ENCODE results near the gene PPP2R5A. TPM values are rescaled to one million over a fixed set of nuclear protein-coding genes. Genes with fewer than 3 reads are reported as not detected.

PPP2R5A gene
- total RNA-seq, 1 experiment from 2014 or later, result 45.2 TPM

- H3K27me3 Mint-ChIP-seq (ENCODE audit: unreplicated experiment), result no peaks in the 10 kb centered on the region
- BruUV-seq (replicated peaks), result no TSS peak
- DNase-seq, result no peak
- intact Hi-C loops (cut with micrococcal nuclease; ENCODE audit: unreplicated experiment), result loop anchor here (1.0 kb wide), 1 partner anchor 51 kb away; no protein-coding TSS in a partner anchor
- H3K27ac Mint-ChIP-seq (ENCODE audit: unreplicated experiment), result peak overlapping the region; percentile 24
- peak overlapping the region; percentile 79 for H3K4me3 Mint-ChIP-seq (ENCODE audit: low read depth, unreplicated experiment)
- no peak for TF ChIP-seq CTCF (IDR thresholded peaks at IDR 0.05; ENCODE audit: unreplicated experiment)
- CTCF ChIA-PET, result no interaction called here
- peaks cover 40% of the 10 kb centered on the region for H3K36me3 Mint-ChIP-seq (ENCODE audit: insufficient read depth, unreplicated experiment)
- H3K9me3 Mint-ChIP-seq (ENCODE audit: low read depth, unreplicated experiment), result no peaks in the 10 kb centered on the region
- H3K4me1 Mint-ChIP-seq (ENCODE audit: low read depth, unreplicated experiment), result peaks cover 47% of the 10 kb centered on the region
These were observed 3.4 kb downstream of the PPP2R5A start for GRCh38 chr1:212288615-212289014.

- no TSS peak for BruUV-seq (replicated peaks)
- H3K4me1 Mint-ChIP-seq (ENCODE audit: low read depth, unreplicated experiment), result peaks cover 46% of the 10 kb centered on the region
- peak overlapping the region; percentile 35 for H3K27ac Mint-ChIP-seq (ENCODE audit: unreplicated experiment)
- TF ChIP-seq CTCF (IDR thresholded peaks at IDR 0.05; ENCODE audit: unreplicated experiment), result no peak
- intact Hi-C loops (cut with micrococcal nuclease; ENCODE audit: unreplicated experiment), result loop anchor here (5.0 kb wide), 2 partner anchors 78 to 202 kb away; no protein-coding TSS in a partner anchor
- peaks cover 32% of the 10 kb centered on the region for H3K36me3 Mint-ChIP-seq (ENCODE audit: insufficient read depth, unreplicated experiment)
- no peak for DNase-seq
- CTCF ChIA-PET, result interaction anchor here (0.9 kb wide), 1 partner anchor 55 kb away, joined by 6 read pairs; no protein-coding TSS in a partner anchor
- no peaks in the 10 kb centered on the region for H3K27me3 Mint-ChIP-seq (ENCODE audit: unreplicated experiment)
- peak overlapping the region; percentile 79 for H3K4me3 Mint-ChIP-seq (ENCODE audit: low read depth, unreplicated experiment)
- H3K9me3 Mint-ChIP-seq (ENCODE audit: low read depth, unreplicated experiment), result no peaks in the 10 kb centered on the region
These were observed 4.3 kb downstream of the PPP2R5A start for GRCh38 chr1:212289262-212290077.

GRCh38 chr1:212290608-212291007 lies 5.4 kb downstream of the PPP2R5A start:
- Mint-ChIP-seq H3K9me3 (ENCODE audit: low read depth, unreplicated experiment) (no peaks in the 10 kb centered on the region), H3K4me1 (ENCODE audit: low read depth, unreplicated experiment) (peaks cover 57% of the 10 kb centered on the region), H3K4me3 (ENCODE audit: low read depth, unreplicated experiment) (no peak overlapping the region), H3K27me3 (ENCODE audit: unreplicated experiment) (no peaks in the 10 kb centered on the region), H3K36me3 (ENCODE audit: insufficient read depth, unreplicated experiment) (peaks cover 21% of the 10 kb centered on the region), H3K27ac (ENCODE audit: unreplicated experiment) (peak overlapping the region; percentile 6)
- CTCF ChIA-PET, result interaction anchor here (0.6 to 1.7 kb wide), 4 partner anchors 66 to 610 kb away, joined by 3 to 31 read pairs (median 6); no protein-coding TSS in a partner anchor
- TF ChIP-seq CTCF (IDR thresholded peaks at IDR 0.05; ENCODE audit: unreplicated experiment), result no peak
- BruUV-seq (replicated peaks), result no TSS peak
- intact Hi-C loops (cut with micrococcal nuclease; ENCODE audit: unreplicated experiment), result loop anchor here (1.0 to 5.0 kb wide), 3 partner anchors 77 to 219 kb away; no protein-coding TSS in a partner anchor
- no peak for DNase-seq

- CTCF ChIA-PET, result interaction anchor here (1.0 to 1.7 kb wide), 6 partner anchors 30 to 611 kb away, joined by 3 to 31 read pairs (median 5); no protein-coding TSS in a partner anchor
- peak; percentile 66 for TF ChIP-seq CTCF (IDR thresholded peaks at IDR 0.05; ENCODE audit: unreplicated experiment)
- Mint-ChIP-seq H3K4me3 (ENCODE audit: low read depth, unreplicated experiment) (peak overlapping the region; percentile 15), H3K4me1 (ENCODE audit: low read depth, unreplicated experiment) (peaks cover 63% of the 10 kb centered on the region), H3K27ac (ENCODE audit: unreplicated experiment) (peak overlapping the region; percentile 60), H3K27me3 (ENCODE audit: unreplicated experiment) (no peaks in the 10 kb centered on the region), H3K9me3 (ENCODE audit: low read depth, unreplicated experiment) (no peaks in the 10 kb centered on the region), H3K36me3 (ENCODE audit: insufficient read depth, unreplicated experiment) (peaks cover 13% of the 10 kb centered on the region)
- intact Hi-C loops (cut with micrococcal nuclease; ENCODE audit: unreplicated experiment), result loop anchor here (1.0 to 5.0 kb wide), 3 partner anchors 76 to 220 kb away; no protein-coding TSS in a partner anchor
- no TSS peak for BruUV-seq (replicated peaks)
- DNase-seq, result peak; percentile 36
These were observed 6.4 kb downstream of the PPP2R5A start for GRCh38 chr1:212291505-212292134.

Measured in Calu3 (cell line).